ENCODE data around the gene AQP3. TPM values are rescaled to one million over a fixed set of nuclear protein-coding genes. Genes with fewer than 3 reads are reported as not detected.
"Not testable (repeated sequence)": the region's sequence is repeated elsewhere in the genome, so short reads cannot be mapped to it uniquely, and the experiment has no call there.

Gene AQP3
- polyA plus RNA-seq, 3 donors, result 42.3 to 92.2 (median 44.1) TPM

- DNase-seq, result no peak
Observed at GRCh38 chr9:33419708-33420303, 27.6 kb downstream of the AQP3 start.

GRCh38 chr9:33418090-33418489 is 29.3 kb downstream of the AQP3 start:
- DNase-seq, result no peak

GRCh38 chr9:33416996-33417395 is 30.4 kb downstream of the AQP3 start:
- DNase-seq, result no peak

- peak; percentile 35 for DNase-seq
Observed at GRCh38 chr9:33415501-33416038, 31.8 kb downstream of the AQP3 start.

GRCh38 chr9:33414889-33415500 is 32.4 kb downstream of the AQP3 start:
- DNase-seq, result no peak

GRCh38 chr9:33414268-33414667 is 33.1 kb downstream of the AQP3 start:
- no peak for DNase-seq

- no peak for DNase-seq
Observed at GRCh38 chr9:33408087-33408486, 39.3 kb downstream of the AQP3 start.

- DNase-seq, result no peak
Observed at GRCh38 chr9:33407061-33407460, 40.3 kb downstream of the AQP3 start.

- DNase-seq, result no peak
Observed at GRCh38 chr9:33404788-33405362, 42.5 kb downstream of the AQP3 start.

GRCh38 chr9:33403941-33404787 is 43.2 kb downstream of the AQP3 start:
- DNase-seq, result no peak

GRCh38 chr9:33402371-33402770 is 45.0 kb downstream of the AQP3 start, which contains the start of gene AQP7:
AQP7 (minus strand) TSS chr9:33402568; CDS start chr9:33401262, 1,306 bp downstream.
- not testable (repeated sequence) for DNase-seq

GRCh38 chr9:33401809-33402208 is 45.6 kb downstream of the AQP3 start:
- not testable (repeated sequence) for DNase-seq

- not testable (repeated sequence) for DNase-seq
Observed at GRCh38 chr9:33399047-33399446, 48.3 kb downstream of the AQP3 start.

GRCh38 chr9:33397801-33398200 is 49.6 kb downstream of the AQP3 start:
- DNase-seq, result not testable (repeated sequence)

GRCh38 chr9:33395159-33395879 is 52.1 kb downstream of the AQP3 start:
- DNase-seq, result not testable (repeated sequence)

GRCh38 chr9:33393986-33394385 is 53.4 kb downstream of the AQP3 start:
- DNase-seq, result not testable (repeated sequence)

GRCh38 chr9:33393581-33393980 is 53.8 kb downstream of the AQP3 start:
- DNase-seq, result no peak

- DNase-seq, result not testable (repeated sequence)
Observed at GRCh38 chr9:33392591-33393021, 54.8 kb downstream of the AQP3 start.

All from renal pelvis (tissue), 4 donors.